Left lung (tissue), 10 donors: ENCODE measurements around the gene SVOPL. TPM values are rescaled to one million over a fixed set of nuclear protein-coding genes. Genes with fewer than 3 reads are reported as not detected.

ENCODE experiments used
- ATAC-seq: fragments of 200-7000 bp; cut with Tn5 transposase; one replicate; pipeline ENCODE4 v1.9.1; 2020; ENCODE audit warnings: moderate library complexity
- DNase-seq, 4 donors: peaks; one replicate each; pipeline ENCODE4 v3.0.0-alpha.2; 2013 to 2020
- H3K27ac ChIP-seq, 2 donors: fragments of 200-600 bp; sonication (generic) in 1 of 2; one replicate each; pipeline versions ENCODE4 v1.5.0 to v1.8.0; 2020 to 2021
- H3K27me3 ChIP-seq, 2 donors: fragments of 200-600 bp; sonication (generic) in 1 of 2; one replicate each; pipeline versions ENCODE4 v1.5.0 to v1.8.0; 2020 to 2021
- H3K36me3 ChIP-seq, 2 donors: fragments of 200-600 bp; sonication (generic) in 1 of 2; one replicate each; pipeline versions ENCODE4 v1.5.0 to v1.8.0; 2020 to 2021
- H3K4me1 ChIP-seq, 2 donors: fragments of 200-600 bp; one replicate each; pipeline ENCODE4 v1.8.0; 2021
- H3K4me3 ChIP-seq, 2 donors: fragments of 200-600 bp; sonication (generic) in 1 of 2; one replicate each; pipeline versions ENCODE4 v1.5.0 to v1.8.0; 2020 to 2021; ENCODE audit warnings: mild to moderate bottlenecking in 1 of 2
- H3K9me3 ChIP-seq, 2 donors: fragments of 200-600 bp; sonication (generic) in 1 of 2; one replicate each; pipeline versions ENCODE4 v1.5.0 to v1.8.0; 2020 to 2021
- intact Hi-C, 2 donors: fragments of 100-400 bp; cut with DNase I; formaldehyde crosslinking; loops; one replicate each; pipeline versions ENCODE4 v1.11.2 to v1.14.2; 2022
- polyA plus RNA-seq, 6 donors: library from polyadenylated mRNA; unstranded; fragments of 120-200 nt; gene quantifications; one replicate each; pipeline ENCODE4 v1.2.1, GENCODE V29; 2013; ENCODE audit not compliant: insufficient read length in 6 of 6
- total RNA-seq, 2 donors: library from RNA; stranded (reverse); fragmentation: NEBNext Ultra II Directional; extraction: Animal tissue kit (Norgen Biotek cat#: 25700); gene quantifications; one replicate each; pipeline ENCODE4 v1.2.1, GENCODE V29; 2021
- TF ChIP-seq, protein P1 (sequence below), 2 donors: fragments of 200-600 bp; sonication (generic) in 1 of 2; IDR thresholded peaks; one replicate each; pipeline versions ENCODE4 v1.5.0 to v1.8.0; 2021; ENCODE audit warnings: antibody characterized with exemption in 2 of 2
- donor health status: DM: no; HTN: yes; CAD: no.
- donor health status: DM: no; HTN: no; CAD: no.

Gene SVOPL
- total and polyA plus RNA-seq, 8 donors: 0.26 to 3.8 (median 2.5) TPM; not detected in 1

DNA sequence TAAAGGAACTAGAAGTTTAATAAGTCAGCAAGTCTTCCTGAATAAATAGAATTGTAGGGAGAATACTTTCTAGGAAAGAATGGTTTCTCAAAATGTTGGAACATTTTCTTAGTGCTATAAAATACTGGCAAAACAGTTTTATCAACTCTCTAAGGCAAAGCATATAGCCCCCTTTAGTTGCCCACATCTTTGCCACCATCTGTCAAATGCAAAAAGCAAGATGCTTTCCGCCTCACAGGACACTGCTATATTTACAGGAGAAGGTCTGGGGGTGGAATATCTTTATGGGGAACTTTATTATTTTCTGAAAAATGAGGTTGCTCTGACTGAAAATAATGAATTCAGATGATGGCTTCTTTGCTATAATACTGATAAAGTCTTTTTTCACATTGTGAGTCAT lies 78.3 kb downstream of the SVOPL start:
- H3K27ac ChIP-seq: no peak overlapping the region
- no peak for DNase-seq
- H3K9me3 ChIP-seq: no peaks in the 10 kb centered on the region
- intact Hi-C loops: no loop called here
- H3K27me3 ChIP-seq: no peaks in the 10 kb centered on the region
- H3K4me1 ChIP-seq: peaks cover 0 to 5% of the 10 kb centered on the region in 2 donors
- TF ChIP-seq, protein P1, sequence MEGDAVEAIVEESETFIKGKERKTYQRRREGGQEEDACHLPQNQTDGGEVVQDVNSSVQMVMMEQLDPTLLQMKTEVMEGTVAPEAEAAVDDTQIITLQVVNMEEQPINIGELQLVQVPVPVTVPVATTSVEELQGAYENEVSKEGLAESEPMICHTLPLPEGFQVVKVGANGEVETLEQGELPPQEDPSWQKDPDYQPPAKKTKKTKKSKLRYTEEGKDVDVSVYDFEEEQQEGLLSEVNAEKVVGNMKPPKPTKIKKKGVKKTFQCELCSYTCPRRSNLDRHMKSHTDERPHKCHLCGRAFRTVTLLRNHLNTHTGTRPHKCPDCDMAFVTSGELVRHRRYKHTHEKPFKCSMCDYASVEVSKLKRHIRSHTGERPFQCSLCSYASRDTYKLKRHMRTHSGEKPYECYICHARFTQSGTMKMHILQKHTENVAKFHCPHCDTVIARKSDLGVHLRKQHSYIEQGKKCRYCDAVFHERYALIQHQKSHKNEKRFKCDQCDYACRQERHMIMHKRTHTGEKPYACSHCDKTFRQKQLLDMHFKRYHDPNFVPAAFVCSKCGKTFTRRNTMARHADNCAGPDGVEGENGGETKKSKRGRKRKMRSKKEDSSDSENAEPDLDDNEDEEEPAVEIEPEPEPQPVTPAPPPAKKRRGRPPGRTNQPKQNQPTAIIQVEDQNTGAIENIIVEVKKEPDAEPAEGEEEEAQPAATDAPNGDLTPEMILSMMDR (IDR thresholded peaks at IDR 0.05): no peak
- no peaks in the 10 kb centered on the region for H3K36me3 ChIP-seq
- no peak for ATAC-seq
- H3K4me3 ChIP-seq: no peak overlapping the region

DNA sequence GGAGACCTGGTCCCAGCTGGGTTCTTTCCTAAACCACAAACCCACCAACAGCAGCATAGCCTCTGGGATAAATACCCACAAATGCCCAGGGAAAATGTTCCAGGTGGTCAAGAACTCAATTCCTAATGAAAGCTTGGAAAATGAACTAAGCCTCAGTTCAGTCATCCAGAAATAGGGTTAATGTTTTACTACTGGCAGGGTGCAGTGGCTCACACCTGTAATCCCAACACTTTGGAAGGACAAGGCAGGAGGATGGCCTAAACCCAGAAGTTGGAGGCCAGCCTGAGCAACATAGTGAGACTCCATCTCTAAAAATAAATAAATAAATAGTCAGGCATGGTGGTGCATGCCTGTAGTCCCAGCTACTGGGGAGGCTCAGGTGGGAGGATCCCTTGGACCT lies 82.2 kb downstream of the SVOPL start:
- no peak overlapping the region for H3K4me3 ChIP-seq
- TF ChIP-seq, protein P1 (IDR thresholded peaks at IDR 0.05): no peak
- no peaks in the 10 kb centered on the region for H3K36me3 ChIP-seq
- no peaks in the 10 kb centered on the region for H3K9me3 ChIP-seq
- H3K4me1 ChIP-seq: no peaks in the 10 kb centered on the region
- DNase-seq (no peak), ATAC-seq (no peak)
- H3K27me3 ChIP-seq: no peaks in the 10 kb centered on the region
- intact Hi-C loops: no loop called here
- H3K27ac ChIP-seq: no peak overlapping the region

DNA sequence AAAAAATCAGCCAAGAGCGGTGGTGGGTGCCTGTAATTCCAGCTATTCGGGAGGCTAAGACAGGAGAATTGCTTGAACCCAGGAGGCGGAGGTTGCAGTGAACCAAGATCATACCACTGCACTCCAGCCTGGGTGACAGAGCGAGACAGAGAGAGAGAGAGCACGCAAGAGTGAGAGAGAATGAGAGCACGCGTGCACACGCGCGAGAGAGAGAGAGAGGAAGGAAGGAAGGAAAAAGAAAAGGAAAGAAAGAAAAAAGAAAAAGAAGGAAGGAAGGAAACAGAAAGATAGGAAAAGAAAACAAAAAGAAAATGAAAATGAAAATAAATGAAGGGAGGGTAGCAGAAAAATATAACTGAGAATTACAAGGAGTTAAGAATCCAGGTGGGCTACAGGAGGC lies 82.7 kb downstream of the SVOPL start:
- no peaks in the 10 kb centered on the region for H3K36me3 ChIP-seq
- TF ChIP-seq, protein P1 (IDR thresholded peaks at IDR 0.05): no peak
- H3K9me3 ChIP-seq: no peaks in the 10 kb centered on the region
- DNase-seq (no peak), ATAC-seq (no peak)
- H3K4me3 ChIP-seq: no peak overlapping the region
- H3K4me1 ChIP-seq: no peaks in the 10 kb centered on the region
- H3K27me3 ChIP-seq: no peaks in the 10 kb centered on the region
- H3K27ac ChIP-seq: no peak overlapping the region
- intact Hi-C loops: no loop called here

DNA sequence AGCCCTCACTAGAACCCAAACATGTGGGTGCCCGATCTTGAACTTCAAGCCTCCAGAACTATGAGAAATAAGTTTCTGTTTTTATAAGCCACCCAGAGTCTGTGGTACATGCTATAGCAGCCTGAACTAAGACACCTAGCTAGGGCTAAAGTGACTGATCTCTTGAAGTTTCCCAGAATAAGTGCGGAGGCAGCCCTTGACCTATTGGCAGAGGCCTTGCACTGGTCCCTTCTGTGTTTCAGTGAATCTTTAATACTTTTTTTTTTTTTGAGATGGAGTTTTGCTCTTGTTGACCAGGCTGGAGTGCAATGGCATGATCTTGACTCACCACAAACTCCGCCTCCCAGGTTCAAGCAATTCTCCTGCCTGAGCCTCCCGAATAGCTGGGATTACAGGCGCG lies 85.1 kb downstream of the SVOPL start:
- Histone ChIP-seq H3K4me1 (no peaks in the 10 kb centered on the region), H3K27me3 (no peaks in the 10 kb centered on the region), H3K27ac (no peak overlapping the region), H3K36me3 (no peaks in the 10 kb centered on the region), H3K4me3 (no peak overlapping the region), H3K9me3 (no peaks in the 10 kb centered on the region)
- TF ChIP-seq, protein P1 (IDR thresholded peaks at IDR 0.05): no peak
- ATAC-seq: no peak
- intact Hi-C loops: no loop called here
- DNase-seq: no peak

DNA sequence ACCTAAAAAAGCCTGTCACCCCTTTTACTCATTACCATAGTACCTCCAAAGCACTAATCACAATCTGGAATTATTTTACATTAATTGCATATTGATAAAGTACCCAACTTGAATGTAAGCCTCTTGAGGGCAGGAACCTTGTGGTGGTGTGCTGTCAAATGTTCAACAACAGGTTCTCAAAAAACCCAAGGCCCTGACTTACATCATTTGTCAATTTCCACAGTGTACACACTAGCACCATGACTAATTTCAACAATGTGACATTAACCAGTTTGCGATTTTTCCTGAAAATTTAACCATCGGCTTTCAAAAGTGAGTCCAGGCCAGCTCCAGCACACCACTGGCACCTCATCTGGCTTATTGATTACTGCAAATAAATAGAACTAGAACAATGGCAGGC lies 87.5 kb downstream of the SVOPL start:
- H3K36me3 ChIP-seq: no peaks in the 10 kb centered on the region
- ATAC-seq (no peak), DNase-seq (no peak)
- TF ChIP-seq, protein P1 (IDR thresholded peaks at IDR 0.05): no peak
- intact Hi-C loops: no loop called here
- no peak overlapping the region for H3K4me3 ChIP-seq
- no peaks in the 10 kb centered on the region for H3K27me3 ChIP-seq
- H3K4me1 ChIP-seq: no peaks in the 10 kb centered on the region
- no peak overlapping the region for H3K27ac ChIP-seq
- H3K9me3 ChIP-seq: no peaks in the 10 kb centered on the region
